Globus pallidus (tissue), 1 donor: Measurements from ENCODE around the gene ATXN3.

Experiments
- DNase-seq: peaks from one replicate; pipeline ENCODE4 v3.0.0-alpha.2; 2015; ENCODE audit warnings: low spot score

ATXN3 gene

DNA sequence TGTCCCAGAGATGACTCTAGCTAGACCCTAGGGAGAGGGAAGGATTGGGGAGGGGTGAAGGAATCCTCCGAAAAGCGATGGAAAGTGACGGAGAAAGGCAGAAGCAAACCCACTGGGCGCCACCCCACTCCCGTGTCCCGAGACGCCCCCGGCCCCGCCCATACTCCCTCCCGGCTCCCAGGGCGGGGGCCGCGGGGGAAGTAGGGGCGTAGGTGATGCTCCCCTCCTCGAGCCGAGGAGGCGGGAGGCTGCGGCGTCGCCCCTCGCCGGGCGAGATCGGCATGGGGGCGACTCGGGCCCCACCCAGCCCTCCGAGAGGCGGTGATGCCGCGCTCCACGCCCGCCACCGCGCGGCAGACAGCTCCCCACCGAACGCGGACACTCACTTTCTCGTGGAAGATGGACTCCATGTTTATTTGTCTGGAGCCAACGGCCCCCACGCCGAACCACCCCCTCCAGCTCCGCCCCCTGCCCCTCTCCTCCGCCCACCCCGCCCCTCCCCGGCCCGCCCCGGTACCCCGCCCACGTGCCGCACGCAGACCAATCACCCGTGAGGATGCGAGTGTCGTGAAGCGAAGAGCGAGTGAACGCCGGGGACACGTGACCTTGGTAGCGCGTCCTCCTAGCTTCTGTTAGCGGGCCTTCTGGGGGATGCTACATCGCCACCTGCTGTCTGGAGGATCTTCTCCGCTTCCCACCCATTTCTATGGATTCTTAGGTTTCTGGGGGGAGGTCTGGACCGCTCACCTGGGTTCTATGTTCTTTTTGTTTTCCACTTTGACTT lies at the start of gene ATXN3:
Gene ATXN3 (minus strand): TSS at position 440 of the 784 bp plus-strand sequence. CDS start 30 bp downstream, at position 410.
- peak; percentile 97 for DNase-seq

DNA sequence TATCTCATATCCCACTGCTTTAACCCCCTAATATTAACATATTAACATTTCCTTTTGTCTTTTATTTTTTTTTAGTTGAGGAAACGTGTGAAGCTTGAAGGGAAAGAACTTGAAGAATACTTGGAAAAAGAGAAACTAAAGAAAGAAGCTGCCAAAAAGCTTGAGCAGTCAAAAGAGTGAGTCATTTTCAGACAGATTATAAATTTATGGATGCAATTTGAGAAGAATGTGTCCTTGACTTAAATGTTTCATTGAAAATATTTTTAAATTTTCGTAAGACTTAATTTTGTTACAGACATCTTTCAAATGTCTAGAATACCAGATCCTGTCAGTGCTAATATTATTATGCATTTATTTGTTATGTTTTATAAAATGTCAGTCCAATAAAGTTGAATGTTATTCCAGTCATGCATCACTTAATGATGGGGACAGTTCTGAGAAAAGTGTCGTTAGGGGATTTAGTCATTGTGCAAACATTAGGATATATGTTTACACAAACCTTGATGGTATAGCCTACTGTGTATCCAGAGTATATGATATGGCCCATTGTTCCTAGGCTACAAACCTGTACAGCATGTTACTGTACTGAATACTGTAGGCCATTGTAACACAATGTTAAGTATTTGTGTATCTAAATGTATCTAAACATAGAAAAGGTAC lies 48.0 kb upstream of the ATXN3 start:
- no peak for DNase-seq

DNA sequence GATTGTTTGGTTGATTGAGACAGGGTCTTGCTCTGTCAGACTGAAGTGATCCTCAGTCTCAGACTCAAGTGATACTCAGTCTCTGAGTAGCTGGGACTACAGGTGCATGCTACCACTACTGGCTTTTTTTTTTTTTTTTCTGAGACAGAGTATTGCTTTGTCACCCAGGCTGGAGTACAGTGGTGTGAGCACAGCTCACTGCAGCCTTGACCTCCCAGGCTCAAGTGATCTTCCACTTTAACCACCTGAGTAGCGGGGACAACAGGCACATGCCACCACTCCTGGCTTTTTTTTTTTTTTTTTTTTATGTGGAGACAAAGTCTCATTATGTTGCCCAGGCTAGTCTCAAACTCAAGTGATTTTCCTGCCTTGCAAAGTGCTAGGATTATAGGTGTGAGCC lies 47.2 kb upstream of the ATXN3 start:
- DNase-seq: no peak

DNA sequence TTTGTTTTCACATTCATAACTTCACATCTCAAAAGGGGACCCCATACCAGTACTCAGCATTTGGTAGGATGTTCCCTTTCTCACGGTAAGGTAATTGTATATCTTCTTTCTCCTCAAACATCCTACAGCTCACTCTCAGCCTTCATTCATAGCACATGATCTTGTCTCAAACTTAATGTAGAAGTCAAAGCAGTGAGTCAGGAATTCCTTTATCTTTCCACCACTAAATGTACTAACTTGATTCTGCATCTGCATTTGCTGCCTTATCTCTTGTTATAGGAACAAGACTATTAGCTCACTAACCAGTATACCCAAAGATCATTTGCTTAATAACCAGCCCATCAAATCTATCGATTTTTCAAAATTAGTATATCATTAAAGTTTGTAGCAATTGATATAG lies 38.3 kb upstream of the ATXN3 start:
- DNase-seq: no peak

DNA sequence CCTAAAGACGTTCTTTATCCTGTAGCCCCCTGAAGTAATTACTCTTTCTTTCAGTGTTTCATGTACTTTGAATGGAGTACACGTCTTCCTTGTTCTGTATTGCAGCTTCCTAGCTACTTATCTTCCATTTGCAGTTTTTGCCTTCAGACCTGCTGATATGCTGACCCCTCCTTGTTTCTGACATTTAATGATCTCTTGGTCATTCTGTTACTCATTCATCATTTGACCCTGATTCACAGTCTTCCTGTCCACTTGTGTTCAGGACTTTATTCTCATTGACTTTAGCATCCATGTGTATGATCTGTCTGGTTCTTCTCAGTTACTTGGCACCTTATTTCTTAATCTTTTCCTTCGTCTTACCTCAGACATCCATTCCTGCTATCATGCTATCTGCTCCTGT lies 37.6 kb upstream of the ATXN3 start:
- no peak for DNase-seq

DNA sequence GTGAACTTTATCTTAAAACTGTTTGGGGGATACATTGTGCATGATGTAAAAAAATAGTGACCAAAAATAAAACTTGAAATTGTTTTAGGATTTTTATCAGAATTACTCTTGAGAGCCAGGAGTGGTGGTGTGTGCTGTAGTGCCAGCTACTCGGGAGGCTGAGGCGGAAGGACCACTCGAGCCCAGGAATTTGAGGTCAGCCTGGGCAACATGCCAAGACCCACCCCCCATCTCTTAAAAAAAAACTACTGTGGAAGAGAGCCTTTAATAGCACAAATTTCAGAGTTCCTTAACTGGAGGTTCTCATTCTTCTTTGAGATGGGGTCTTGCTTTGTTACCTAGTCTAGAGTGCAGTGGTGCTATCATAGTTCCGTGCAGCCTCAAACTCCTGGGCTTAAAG lies 36.9 kb upstream of the ATXN3 start:
- DNase-seq: no peak

DNA sequence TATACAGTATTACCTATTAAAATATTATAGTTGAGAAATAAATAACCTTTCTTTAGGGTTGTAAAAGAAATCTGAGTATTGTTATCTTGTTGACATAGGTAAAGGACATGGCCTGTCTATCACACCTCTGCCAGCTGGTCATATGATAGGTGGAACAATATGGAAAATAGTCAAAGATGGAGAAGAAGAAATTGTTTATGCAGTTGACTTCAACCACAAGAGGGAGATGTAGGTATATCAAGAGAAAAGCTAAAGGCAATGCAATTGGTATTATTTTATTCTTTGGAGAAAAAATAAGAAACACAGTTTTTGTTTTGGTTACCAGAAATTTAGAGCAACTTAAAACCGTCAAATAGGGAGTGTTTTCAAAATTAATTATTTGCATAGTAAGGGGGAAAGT lies 28.9 kb upstream of the ATXN3 start:
- no peak for DNase-seq

DNA sequence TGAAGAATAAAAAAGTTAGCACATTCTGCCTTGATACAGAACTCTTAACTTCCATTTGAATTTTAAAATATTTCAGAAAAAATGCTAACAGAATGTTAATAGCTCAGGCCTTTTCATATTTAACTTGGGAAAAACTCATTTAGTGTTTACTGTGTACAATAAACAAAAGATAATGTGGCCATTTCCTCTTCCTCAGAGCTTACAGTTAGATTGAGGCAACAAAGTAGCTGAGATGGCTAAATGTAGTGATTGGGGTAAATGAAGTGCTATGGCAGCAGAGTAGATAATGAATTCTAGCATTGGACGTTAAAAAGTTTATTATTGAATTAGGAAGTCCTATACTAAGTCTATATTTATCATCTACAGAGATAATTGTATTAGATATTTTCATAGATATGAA lies 28.1 kb upstream of the ATXN3 start:
- DNase-seq: no peak

DNA sequence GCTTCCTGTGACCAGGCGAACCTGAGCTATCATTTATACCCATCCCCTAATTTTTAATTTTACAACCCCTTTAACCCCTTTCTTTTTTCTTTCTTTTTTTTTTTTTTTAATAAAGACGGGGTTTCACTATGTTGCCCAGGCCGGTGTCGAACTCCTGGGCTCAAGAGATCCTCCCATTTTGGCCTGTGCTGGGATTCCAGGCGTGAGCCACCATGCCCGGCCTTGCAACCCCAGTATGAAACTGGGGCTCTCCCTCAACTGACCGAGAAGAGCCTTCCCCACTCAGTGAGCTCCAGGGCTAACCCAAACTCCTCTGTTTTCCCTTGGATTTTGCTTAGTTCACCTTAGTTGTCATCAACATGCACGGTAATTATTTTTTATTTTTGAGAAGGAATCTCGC lies 16.4 kb upstream of the ATXN3 start:
- no peak for DNase-seq

DNA sequence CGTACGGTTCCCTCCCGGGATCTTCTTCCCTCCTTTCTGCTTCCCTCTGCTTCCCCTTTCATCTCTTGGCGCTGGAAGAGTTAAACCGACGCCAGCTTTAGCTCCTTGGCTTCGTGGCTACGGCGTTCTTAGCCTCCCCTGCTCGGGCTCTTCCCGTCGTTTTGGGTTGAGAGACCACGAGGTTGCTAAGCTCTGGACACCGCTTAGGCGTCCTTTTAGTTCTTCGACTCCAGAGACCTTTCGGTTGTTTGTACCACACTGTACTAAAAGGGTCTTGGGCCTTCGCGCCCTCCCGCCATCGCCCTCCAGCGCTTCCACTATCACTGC lies 15.9 kb upstream of the ATXN3 start:
- DNase-seq: peak; percentile 31

DNA sequence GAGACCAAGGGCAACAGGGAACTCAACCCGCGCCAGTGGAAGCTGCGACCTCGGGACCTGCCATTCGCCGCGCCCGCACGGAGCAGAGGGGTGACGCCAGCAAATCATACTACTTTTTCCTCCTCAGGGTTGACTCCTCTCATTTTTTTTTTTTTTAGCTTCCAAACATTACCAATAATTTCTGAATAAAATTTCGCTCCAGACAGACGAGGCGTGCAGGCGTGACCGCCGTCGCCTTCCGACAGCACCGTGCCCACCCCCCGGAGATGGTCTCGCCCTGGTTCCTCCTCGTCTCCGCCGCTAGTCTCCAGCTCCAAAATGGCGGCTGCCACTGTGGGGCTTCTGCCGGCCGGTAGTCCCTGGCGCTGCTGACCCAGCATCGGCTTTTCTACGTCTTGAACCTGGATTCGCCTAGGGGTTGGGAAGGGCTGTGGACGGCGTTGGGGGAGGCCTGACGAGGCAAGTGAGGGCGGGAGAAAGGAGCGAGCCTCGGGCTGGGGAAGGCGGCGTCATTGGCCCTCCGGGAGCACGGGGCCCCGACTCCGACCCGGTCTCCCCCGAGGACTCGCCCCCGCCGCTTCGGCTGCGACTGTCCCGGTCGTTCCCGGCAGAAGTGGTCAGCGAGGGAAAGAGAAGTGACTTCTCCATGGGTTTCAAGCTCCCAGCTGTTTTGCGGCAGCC lies 15.4 kb upstream of the ATXN3 start, which contains the start of the genes CPSF2 and NDUFB1:
Gene CPSF2 (plus strand): TSS at position 300 of the 681 bp plus-strand sequence. CDS start 9,016 bp downstream, outside the sequence.
Gene NDUFB1 (minus strand): TSS at position 37 of the 681 bp plus-strand sequence. CDS start 4,069 bp downstream, outside the sequence.
- peak; percentile 83 for DNase-seq

DNA sequence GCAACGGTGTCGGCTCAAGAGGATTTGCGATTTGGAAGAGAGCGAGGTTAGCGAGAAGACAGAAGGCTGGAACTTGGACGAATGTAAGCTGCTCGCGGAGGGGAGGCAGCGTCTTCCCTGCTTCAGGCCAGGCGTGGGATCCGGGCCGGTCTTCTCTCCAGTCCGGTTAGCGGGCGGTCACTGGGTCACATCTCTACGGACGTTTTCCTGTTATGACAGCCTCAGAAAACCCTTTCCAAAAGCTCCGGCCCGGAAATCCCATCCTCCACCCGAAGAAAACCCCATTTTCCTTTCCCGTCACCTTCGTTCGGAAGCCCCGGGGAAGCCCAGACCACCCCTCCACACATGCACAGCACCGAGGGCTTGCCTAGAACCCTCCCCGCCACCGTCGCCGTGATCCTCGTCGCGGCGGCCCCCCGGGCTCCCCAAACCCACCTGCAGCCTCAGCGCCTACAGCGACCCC lies 14.9 kb upstream of the ATXN3 start:
- DNase-seq: peak; percentile 41

DNA sequence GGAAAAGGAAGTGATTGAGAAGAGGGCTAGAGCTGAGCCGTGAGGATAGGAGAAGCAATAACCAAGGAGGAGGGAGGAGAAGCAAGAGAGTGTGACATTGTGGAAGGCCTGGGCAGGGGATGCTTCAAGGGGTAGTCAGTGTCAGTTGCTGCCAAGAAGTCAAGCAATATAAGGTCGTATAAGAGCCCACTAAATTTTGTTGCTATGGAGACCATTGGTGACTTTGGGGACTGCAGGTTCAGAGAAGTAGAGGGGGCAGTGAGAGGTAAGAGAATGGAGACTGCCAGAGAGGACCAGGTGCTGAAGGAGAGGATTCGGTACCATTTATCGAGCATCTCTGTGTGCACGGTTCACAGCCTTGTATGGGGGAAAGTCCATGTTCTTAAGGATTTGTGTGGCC lies 3.1 kb upstream of the ATXN3 start:
- DNase-seq: no peak

DNA sequence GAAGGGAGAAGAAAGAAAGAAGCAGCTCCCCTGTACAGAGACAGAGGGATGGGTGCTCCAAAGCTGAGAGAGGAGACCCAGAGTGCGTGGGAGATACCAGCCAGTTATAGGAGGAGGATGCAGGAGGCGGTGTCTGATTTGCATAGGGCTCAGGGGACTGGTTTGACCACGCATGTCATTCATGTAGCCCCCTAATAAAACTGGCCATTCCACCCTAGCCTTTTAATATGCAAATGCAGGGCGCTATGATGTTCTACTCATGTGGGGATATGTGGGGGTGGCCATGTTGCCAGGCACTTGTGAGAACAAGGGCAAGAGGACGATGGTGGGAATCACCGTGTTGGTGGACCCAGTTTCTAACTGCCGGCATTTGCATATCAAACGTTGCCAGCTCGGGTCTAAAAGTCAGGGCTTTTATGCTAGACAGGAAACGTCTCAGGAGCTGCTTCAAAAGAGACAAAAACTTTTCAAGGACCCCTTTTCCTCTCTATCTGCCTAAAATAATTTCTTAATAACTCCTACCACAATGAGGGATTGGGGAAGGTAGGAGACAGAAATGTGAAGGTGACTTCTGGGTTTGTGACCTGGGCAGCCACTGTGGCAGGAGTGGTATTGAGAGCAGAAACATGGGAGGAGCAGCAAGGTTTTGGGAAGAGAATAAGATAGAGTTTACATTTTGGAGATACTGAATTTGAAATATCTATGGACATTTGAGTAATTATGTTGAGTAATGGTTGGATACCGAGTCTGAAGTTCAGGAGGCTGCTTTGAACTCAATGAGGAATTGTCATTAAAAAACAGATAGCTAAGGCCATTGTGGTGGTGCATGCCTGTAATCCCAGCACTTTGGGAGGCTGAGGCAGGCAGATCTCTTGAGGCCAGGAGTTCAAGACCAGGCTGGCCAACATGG lies 2.2 kb upstream of the ATXN3 start:
- DNase-seq: no peak

DNA sequence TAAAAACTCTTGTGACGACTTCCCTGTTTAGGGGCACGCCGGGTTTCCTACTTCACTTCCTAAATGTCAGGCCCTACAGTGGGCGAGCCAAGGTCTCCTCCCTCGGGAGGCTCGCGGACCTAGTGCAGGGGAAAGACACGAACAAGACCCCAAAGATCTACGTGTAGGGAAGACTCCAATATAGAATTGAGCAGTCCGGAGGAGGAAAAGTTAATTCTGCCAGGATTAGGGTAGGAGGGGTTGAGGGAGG lies 564 bp downstream of the ATXN3 start:
- DNase-seq: peak; percentile 63

DNA sequence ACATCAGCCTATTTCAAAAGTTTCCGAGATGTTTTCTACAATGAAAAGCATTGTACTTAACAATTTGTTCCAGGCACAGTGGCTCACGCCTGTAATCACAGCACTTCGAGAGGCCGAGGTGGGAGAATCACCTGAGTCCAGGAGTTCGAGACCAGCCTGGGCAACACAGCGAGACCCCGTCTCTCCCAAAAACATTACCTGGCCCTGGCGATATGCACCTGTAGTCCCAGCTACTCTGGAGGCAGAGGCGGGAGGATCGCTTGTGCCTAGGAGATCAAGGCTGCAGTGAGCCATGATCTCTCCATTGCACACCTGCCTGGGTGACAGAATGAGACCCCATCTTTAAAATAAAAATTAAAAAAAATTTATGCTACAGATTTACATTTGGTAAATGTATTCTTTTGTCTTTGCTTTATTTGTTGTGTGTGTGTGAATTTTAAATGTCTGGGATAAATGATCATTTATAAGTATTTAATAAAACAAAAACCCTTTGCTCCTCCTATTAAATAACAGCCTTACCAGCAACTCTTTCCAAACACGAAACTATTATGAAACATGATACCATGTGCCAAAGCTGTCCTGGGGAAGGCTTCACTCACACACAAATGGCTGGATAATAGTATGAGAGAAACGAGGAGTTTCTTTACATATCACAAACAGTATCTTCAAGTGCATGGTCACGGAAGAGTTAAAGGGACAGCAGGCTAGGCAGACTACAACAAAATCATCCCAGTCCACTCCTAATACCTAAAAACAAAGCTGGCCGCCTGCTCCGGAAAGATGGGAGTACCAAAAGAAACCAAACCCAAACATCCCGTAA lies 1.1 kb downstream of the ATXN3 start:
- DNase-seq: no peak

DNA sequence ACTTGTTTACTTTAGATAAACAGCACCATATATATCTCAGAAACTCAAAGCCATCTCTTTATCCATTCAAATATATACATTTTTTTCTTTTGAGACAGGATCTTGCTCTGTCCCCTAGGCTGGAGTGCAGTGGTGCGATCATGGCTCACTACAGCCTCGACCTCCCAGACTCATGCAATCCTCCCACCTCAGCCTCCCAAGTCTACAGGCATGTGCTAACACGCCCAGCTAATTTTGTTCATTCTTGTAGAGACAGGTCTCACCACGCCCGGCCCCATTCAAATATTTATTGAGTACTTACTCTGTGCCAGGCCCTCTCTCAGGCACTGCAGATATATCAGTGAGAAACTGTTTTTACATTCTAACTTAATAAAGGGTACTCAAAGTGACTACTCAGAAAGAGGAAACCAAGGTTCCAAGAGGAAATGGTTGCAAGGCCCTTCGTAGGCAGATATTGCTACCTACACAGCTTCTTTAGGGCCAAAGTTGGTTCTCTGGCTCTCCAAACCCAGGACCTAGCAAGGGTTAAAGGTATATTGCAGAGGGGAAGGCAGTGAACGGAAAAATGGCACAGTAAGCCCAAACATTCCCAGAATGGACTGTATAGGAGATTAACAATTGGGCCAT lies 2.9 kb downstream of the ATXN3 start:
- no peak for DNase-seq

DNA sequence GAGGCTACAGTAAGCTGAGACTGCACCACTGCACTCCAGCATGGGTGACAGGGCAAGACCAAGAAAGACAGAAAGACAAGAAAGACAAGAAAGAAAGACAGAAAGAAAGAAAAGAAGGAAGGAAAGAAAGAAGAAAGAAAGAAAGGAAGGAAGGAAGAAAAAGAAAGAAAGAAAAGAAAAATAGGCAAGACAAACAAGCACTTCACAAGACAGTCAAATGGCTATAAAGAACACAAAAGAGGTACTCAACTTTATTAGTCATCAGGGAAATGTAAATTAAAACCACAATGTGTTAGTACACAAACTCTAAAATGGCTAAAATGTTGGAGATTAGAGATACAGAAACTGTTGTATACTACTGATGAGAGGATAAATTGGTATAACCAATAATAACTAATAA lies 6.6 kb downstream of the ATXN3 start:
- no peak for DNase-seq

DNA sequence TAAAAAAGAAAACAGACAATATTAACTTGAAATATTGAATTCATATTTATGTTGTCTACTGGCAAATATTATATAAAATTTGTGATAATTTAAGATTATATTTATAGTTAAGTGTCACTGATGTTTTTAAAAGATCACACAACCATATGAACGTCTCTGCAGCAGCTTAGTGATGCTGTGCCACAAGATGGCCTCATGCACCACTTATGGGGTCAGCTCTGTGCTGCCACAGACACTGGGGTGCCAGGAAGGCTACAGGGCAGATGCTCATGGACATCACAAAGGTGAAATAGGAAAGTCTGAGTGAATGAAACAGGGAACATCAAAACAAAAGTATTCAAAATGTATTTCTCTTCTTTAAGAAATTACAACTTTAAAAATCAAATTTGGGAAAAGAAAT lies 13.1 kb downstream of the ATXN3 start:
- no peak for DNase-seq

DNA sequence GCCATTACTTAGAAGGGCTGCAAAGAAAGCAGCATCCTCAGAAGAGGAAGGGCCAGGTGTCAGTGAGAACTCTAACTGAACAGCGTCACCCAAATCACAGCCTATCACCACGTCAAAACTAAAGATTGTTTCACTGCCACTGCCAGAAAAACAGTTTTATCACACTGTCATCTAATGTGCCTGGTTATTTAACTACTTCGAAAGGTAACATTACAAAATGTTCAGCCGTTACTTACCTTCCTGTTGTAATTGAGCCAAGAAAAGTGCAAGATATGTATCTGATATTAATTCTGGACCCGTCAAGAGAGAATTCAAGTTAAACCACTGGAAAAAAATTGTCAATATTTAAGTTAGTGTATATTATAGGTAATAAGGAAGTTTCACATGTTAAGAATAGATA lies 17.9 kb downstream of the ATXN3 start:
- no peak for DNase-seq

DNA sequence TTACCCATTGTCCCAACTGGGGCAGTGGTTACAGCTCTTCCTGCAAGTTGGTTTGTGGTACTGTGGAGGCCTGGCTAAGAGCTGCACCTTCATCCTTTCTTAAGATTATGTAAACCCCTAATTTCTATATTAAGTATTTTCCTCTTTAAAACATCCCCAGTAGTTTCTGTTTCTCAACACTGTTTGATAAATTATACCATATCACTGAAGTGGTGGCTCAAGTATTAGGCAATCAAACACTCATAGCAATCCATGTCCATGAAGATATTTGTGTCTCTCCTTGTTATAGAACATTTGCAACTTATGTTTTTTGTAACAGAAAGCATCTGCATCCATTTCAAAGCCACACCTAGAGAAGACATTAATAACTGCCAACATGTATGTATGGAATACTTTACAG lies 31.8 kb downstream of the ATXN3 start:
- no peak for DNase-seq
